K562 (cell line): ENCODE data around the gene SLC25A28. TPM values are rescaled to one million over a fixed set of nuclear protein-coding genes. Genes with fewer than 3 reads are reported as not detected.

Source experiments
- ATAC-seq: fragments of 200-7000 bp; cut with Tn5 transposase; 3 replicates; pipeline ENCODE4 v1.9.1; 2020; ENCODE audit warnings: moderate library complexity
- BruUV-seq: library from RNA; stranded (reverse); fragments of 400-500 nt; replicated peaks from 2 replicates; lab custom pipeline; 2021; lab: Mats Ljungman, UMichigan
- CTCF ChIA-PET: fragments of 300-600 bp; formaldehyde crosslinking; extraction: SDS; loops from one replicate; lab custom pipeline; 2021; ENCODE audit warnings: low intra/inter-chr PET ratio; lab: Yijun Ruan, JAX
- POLR2A ChIA-PET: fragments of 300-600, 350-650 bp; sonication (Branson Sonifier 250); formaldehyde crosslinking; extraction: SDS; loops from one replicate; lab custom pipeline; 2021; ENCODE audit warnings: antibody characterized with exemption, inconsistent platforms; lab: Yijun Ruan, JAX
- DNase-seq, 4 experiments: peaks; one replicate each; pipeline versions ENCODE4 v3.0.0 to v3.0.0-alpha.2; 2011 to 2018; ENCODE audit warnings: low spot score in 3 of 4, mixed read lengths in 3 of 4; ENCODE audit errors: extremely low read depth in 1 of 4
- FAIRE-seq: peaks from 2 replicates; lab custom pipeline; 2011; peaks lifted over from hg19 to GRCh38; lab: Jason Lieb, UNC
- H2AFZ ChIP-seq: 2 replicates; pipeline ENCODE4 v1.6.0; 2011; ENCODE audit warnings: low read depth, low read length, control low read depth, inconsistent platforms
- H3K27ac ChIP-seq: fragments of 200-600 bp; 3 replicates; pipeline ENCODE4 v1.8.0; 2011; ENCODE audit warnings: low read depth, mild to moderate bottlenecking, control low read depth, inconsistent platforms, low read length, moderate library complexity, mixed read lengths; ENCODE audit errors: extremely low read depth
- H3K27me3 ChIP-seq, 2 experiments: fragments of 300-600 bp in 1 of 2; 2 replicates in 1 of 2; 3 replicates in 1 of 2; pipeline versions ENCODE4 v1.6.0 to v1.8.0; 2011; ENCODE audit warnings: inconsistent platforms in 2 of 2, low read length in 2 of 2, mild to moderate bottlenecking in 1 of 2, mixed read lengths in 1 of 2, moderate library complexity in 1 of 2; ENCODE audit not compliant: control insufficient read depth in 2 of 2, insufficient read depth in 2 of 2
- H3K36me3 ChIP-seq: fragments of 300-600 bp; 3 replicates; pipeline ENCODE4 v1.8.0; 2011; ENCODE audit warnings: mild to moderate bottlenecking, low read length, inconsistent platforms; ENCODE audit not compliant: control insufficient read depth, insufficient read depth
- H3K4me1 ChIP-seq, 2 experiments: fragments of 200-600 bp in 1 of 2; replicated peaks in 1 of 2; 2 replicates in 1 of 2; 3 replicates in 1 of 2; pipeline versions ENCODE4 v1.5.1 to v1.8.0; 2011; ENCODE audit warnings: inconsistent platforms in 2 of 2, low read length in 2 of 2, mild to moderate bottlenecking in 1 of 2, mixed read lengths in 1 of 2, moderate library complexity in 1 of 2; ENCODE audit not compliant: control insufficient read depth in 2 of 2, insufficient read depth in 2 of 2
- H3K4me2 ChIP-seq: 2 replicates; pipeline ENCODE4 v1.6.1; 2011; ENCODE audit warnings: low read length, control low read depth, inconsistent platforms, mixed read lengths; ENCODE audit not compliant: insufficient read depth
- H3K4me3 ChIP-seq: fragments of 200-600 bp; sonication (generic), shearing (Covaris generic); 2 replicates; pipeline ENCODE4 v1.5.1; 2016; ENCODE audit warnings: control low read depth, inconsistent platforms
- H3K79me2 ChIP-seq: fragments of 200-600 bp; 3 replicates; pipeline ENCODE4 v1.8.0; 2011; ENCODE audit warnings: low read length, inconsistent platforms; ENCODE audit not compliant: control insufficient read depth, insufficient read depth
- H3K9ac ChIP-seq, 2 experiments: 2 replicates each; pipeline versions ENCODE4 v1.6.0 to v1.6.1; 2011; ENCODE audit warnings: low read depth in 2 of 2, low read length in 2 of 2, control low read depth in 1 of 2, inconsistent platforms in 1 of 2, mild to moderate bottlenecking in 1 of 2, mixed read lengths in 1 of 2; ENCODE audit not compliant: insufficient read depth in 1 of 2
- H3K9me1 ChIP-seq: one replicate; pipeline ENCODE4 v1.6.0; 2011; ENCODE audit warnings: inconsistent platforms, mild to moderate bottlenecking, low read length, moderate library complexity; ENCODE audit not compliant: control insufficient read depth, insufficient read depth
- H3K9me3 ChIP-seq: replicated peaks from 2 replicates; pipeline ENCODE4 v1.5.1; 2011; ENCODE audit warnings: low read depth, low read length, inconsistent platforms; ENCODE audit not compliant: control insufficient read depth, insufficient read depth
- H4K20me1 ChIP-seq: replicated peaks from 2 replicates; pipeline ENCODE4 v1.6.1; 2011; ENCODE audit warnings: low read length, inconsistent platforms, mixed read lengths; ENCODE audit not compliant: control insufficient read depth, insufficient read depth
- CCNT2 ChIP-seq: IDR thresholded peaks from 2 replicates; pipeline ENCODE4 v1.6.1; 2011; ENCODE audit warnings: borderline replicate concordance, low read depth, mild to moderate bottlenecking, moderate library complexity, mixed read lengths, low read length; ENCODE audit not compliant: insufficient read length; ENCODE audit errors: extremely low read depth
- CTCF ChIP-seq, 3 experiments: IDR thresholded peaks in 2 of 3; conservative IDR thresholded peaks in 1 of 3; 2 replicates each; pipeline ENCODE4 v1.5.1; 2011 to 2012; ENCODE audit warnings: low read length in 3 of 3, mild to moderate bottlenecking in 3 of 3, control low read depth in 2 of 3, improper control_type of control experiment in 1 of 3, inconsistent platforms in 1 of 3, low read depth in 1 of 3, mixed read lengths in 1 of 3, moderate library complexity in 1 of 3; ENCODE audit not compliant: insufficient read depth in 2 of 3
- MAFF ChIP-seq: IDR thresholded peaks from 2 replicates; pipeline ENCODE4 v1.6.1; 2012; ENCODE audit warnings: low read length, improper control_type of control experiment
- MAFK ChIP-seq: IDR thresholded peaks from 2 replicates; pipeline ENCODE4 v1.6.1; 2011; ENCODE audit warnings: low read length, improper control_type of control experiment
- NCOR1 ChIP-seq: fragments of 450-650 bp; IDR thresholded peaks from 2 replicates; pipeline ENCODE4 v1.6.1; 2016; ENCODE audit warnings: mild to moderate bottlenecking, moderate library complexity
- NFE2 ChIP-seq: IDR thresholded peaks from 2 replicates; pipeline ENCODE4 v1.6.1; 2014; ENCODE audit warnings: antibody characterized with exemption, low read depth
- RAD21 ChIP-seq, 2 experiments: fragments of 250-450 bp in 1 of 2; fragments of 450-650 bp in 1 of 2; sonication (Bioruptor Pico) in 1 of 2; formaldehyde crosslinking in 1 of 2; IDR thresholded peaks in 1 of 2; conservative IDR thresholded peaks in 1 of 2; 2 replicates each; pipeline versions ENCODE4 v1.4.0 to v1.8.0; 2020 to 2022; ENCODE audit warnings: mild to moderate bottlenecking in 2 of 2, moderate library complexity in 1 of 2
- SMC3 ChIP-seq: conservative IDR thresholded peaks from 2 replicates; pipeline ENCODE4 v1.6.1; 2011; ENCODE audit warnings: low read depth, low read length, improper control_type of control experiment; ENCODE audit not compliant: insufficient read depth
- TAF9B ChIP-seq: fragments of 450-650 bp; IDR thresholded peaks from 2 replicates; pipeline ENCODE4 v1.6.1; 2018; ENCODE audit warnings: mild to moderate bottlenecking; ENCODE audit not compliant: partially characterized antibody
- ZNF12 ChIP-seq: sonication (generic); formaldehyde crosslinking; IDR thresholded peaks from 2 replicates; pipeline ENCODE4 v1.4.0; 2020; ENCODE audit warnings: mild to moderate bottlenecking, missing genetic modification reagents
- ZNF316 ChIP-seq: fragments of 450-650 bp; IDR thresholded peaks from 2 replicates; pipeline ENCODE4 v1.6.1; 2016
- ZNF57 ChIP-seq: fragments of 450-650 bp; formaldehyde crosslinking; IDR thresholded peaks from 2 replicates; pipeline ENCODE4 v1.4.0; 2020; ENCODE audit warnings: mild to moderate bottlenecking, moderate library complexity
- WGBS: fragments of 100-300 bp; shearing (Covaris generic); methylation state at CpG from one replicate; pipeline ENCODE4 v1.1.6; 2016; ENCODE audit warnings: low coverage, mixed read lengths; ENCODE audit not compliant: insufficient coverage; ENCODE audit errors: missing lambda C conversion rate; 5-methylcytosine and 5-hydroxymethylcytosine counted together
- in situ Hi-C: fragments of 300-500 bp; cut with MboI; formaldehyde crosslinking; loops from 4 replicates; pipeline ENCODE4 v1.15.0; 2018; ENCODE audit warnings: inconsistent platforms, mixed read lengths
- intact Hi-C: fragments of 100-400 bp; cut with micrococcal nuclease; formaldehyde crosslinking; loops from 2 replicates; pipeline ENCODE4 v1.14.2; 2022
- polyA plus RNA-seq, 8 experiments: library from polyadenylated mRNA; depleted of rRNA in 4 of 8; stranded (reverse) in 5 of 8; unstranded in 3 of 8; fragments of >200 nt; fragmentation: Nextera tagmentation in 2 of 8; fragmentation: Illumina TruSeq in 1 of 8; extraction: Ambion mirVana in 2 of 8; extraction: Trizol in 1 of 8; gene quantifications; 2 replicates each; pipeline versions ENCODE4 v1.2.1 to v1.2.3, GENCODE V29; 2011 to 2014; ENCODE audit warnings: inconsistent platforms in 1 of 8, missing spikeins in 1 of 8
- total RNA-seq, 7 experiments: library from RNA; depleted of rRNA in 6 of 7; stranded (reverse); fragments of >200 nt in 6 of 7; fragmentation: Illumina TruSeq in 2 of 7; extraction: Trizol in 2 of 7; gene quantifications; 2 replicates each; pipeline versions ENCODE4 v1.2.1 to v1.2.3, GENCODE V29; 2011 to 2021; ENCODE audit warnings: low replicate concordance in 1 of 7
- TF ChIP-seq, protein P1 (sequence below), 2 experiments: fragments of 450-650 bp; formaldehyde crosslinking in 1 of 2; IDR thresholded peaks; 2 replicates each; pipeline versions ENCODE4 v1.4.0 to v1.6.1; 2014 to 2020; ENCODE audit warnings: mild to moderate bottlenecking in 2 of 2, borderline replicate concordance in 1 of 2, low read depth in 1 of 2

SLC25A28 gene
- total and polyA plus RNA-seq, 9 of the 15 experiments (the other 6 are each of a cell fraction or from before 2014, with no cell fraction given), result 6.2 to 32.3 (median 18.8) TPM

DNA sequence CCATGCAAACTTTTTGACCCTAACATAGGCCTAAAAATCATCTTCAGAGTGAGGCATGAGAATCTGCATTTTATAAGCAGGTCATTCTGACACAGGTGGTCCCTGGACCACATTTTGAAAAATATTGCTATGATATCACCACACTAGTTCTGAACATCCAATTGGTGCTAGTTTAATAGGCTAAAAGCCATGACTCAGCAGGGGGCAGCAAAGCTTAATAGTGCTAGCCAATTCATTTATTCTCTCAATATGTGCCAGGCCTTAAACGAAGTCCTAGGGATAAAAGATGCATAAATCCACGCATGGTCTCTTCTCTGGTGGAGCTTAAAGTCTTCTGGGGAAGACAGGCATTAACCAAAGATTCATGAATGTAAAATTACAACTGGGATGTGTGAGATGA, 10.2 kb upstream of the SLC25A28 start:
- DNase-seq, result peak in 1 of 4 experiments; percentile 39
- WGBS, result 32% methylated on average over 2 of the region's 2 CpGs
- POLR2A ChIA-PET, result no interaction called here
- TF ChIP-seq NCOR1 (no peak), ZNF316 (peak; percentile 86), ZNF57 (no peak), MAFK (peak; percentile 34; the same call in 1 of the 2 replicates), MAFF (peak; percentile 54), RAD21 (CRISPR knock-in tag; conservative IDR thresholded peaks at IDR 0.05 in 1 of 2, IDR thresholded peaks at IDR 0.05 in 1 of 2) (peak; percentile 65 to 72), TAF9B (no peak), SMC3 (peak; percentile 37; the same call in 1 of the 2 replicates), NFE2 (peak; percentile 39; the same call in 1 of the 2 replicates), CTCF (IDR thresholded peaks at IDR 0.05 in 2 of 3, conservative IDR thresholded peaks at IDR 0.05 in 1 of 3; ENCODE audit: insufficient read depth in 2 of 3, low read depth in 1 of 3, low read length in 3 of 3) (peak; percentile 21 to 64 (median 23); a peak in 3 of 6 replicates), CCNT2 (no peak), ZNF12 (CRISPR knock-in tag) (no peak)
- TF ChIP-seq, protein P1, sequence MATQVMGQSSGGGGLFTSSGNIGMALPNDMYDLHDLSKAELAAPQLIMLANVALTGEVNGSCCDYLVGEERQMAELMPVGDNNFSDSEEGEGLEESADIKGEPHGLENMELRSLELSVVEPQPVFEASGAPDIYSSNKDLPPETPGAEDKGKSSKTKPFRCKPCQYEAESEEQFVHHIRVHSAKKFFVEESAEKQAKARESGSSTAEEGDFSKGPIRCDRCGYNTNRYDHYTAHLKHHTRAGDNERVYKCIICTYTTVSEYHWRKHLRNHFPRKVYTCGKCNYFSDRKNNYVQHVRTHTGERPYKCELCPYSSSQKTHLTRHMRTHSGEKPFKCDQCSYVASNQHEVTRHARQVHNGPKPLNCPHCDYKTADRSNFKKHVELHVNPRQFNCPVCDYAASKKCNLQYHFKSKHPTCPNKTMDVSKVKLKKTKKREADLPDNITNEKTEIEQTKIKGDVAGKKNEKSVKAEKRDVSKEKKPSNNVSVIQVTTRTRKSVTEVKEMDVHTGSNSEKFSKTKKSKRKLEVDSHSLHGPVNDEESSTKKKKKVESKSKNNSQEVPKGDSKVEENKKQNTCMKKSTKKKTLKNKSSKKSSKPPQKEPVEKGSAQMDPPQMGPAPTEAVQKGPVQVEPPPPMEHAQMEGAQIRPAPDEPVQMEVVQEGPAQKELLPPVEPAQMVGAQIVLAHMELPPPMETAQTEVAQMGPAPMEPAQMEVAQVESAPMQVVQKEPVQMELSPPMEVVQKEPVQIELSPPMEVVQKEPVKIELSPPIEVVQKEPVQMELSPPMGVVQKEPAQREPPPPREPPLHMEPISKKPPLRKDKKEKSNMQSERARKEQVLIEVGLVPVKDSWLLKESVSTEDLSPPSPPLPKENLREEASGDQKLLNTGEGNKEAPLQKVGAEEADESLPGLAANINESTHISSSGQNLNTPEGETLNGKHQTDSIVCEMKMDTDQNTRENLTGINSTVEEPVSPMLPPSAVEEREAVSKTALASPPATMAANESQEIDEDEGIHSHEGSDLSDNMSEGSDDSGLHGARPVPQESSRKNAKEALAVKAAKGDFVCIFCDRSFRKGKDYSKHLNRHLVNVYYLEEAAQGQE (IDR thresholded peaks at IDR 0.05; ENCODE audit: borderline replicate concordance), result peak; percentile 64; the same call in 1 of the 2 replicates
- TF ChIP-seq, protein P1 (CRISPR knock-in tag; IDR thresholded peaks at IDR 0.05; ENCODE audit: low read depth), result no peak

More for the DNA sequence above, 10.2 kb upstream of the SLC25A28 start:
- Histone ChIP-seq H3K4me2 (no peak overlapping the region), H3K9me1 (no peaks in the 10 kb centered on the region), H3K9me3 (no peaks in the 10 kb centered on the region), H3K27ac (no peak overlapping the region), H4K20me1 (no peaks in the 10 kb centered on the region), H3K9ac (no peak overlapping the region), H3K4me1 (no peaks in the 10 kb centered on the region), H3K27me3 (no peaks in the 10 kb centered on the region; a peak in 1 of 5 replicates), H3K4me3 (no peak overlapping the region), H2AFZ (no peak overlapping the region; the same call in 1 of the 2 replicates), H3K79me2 (no peaks in the 10 kb centered on the region), H3K36me3 (no peaks in the 10 kb centered on the region)
- CTCF ChIA-PET, result interaction anchor here (0.7 kb wide), 1 partner anchor 81 kb away, joined by 3 read pairs; no protein-coding TSS in a partner anchor
- FAIRE-seq (peak; percentile 29), ATAC-seq (peak; percentile 68)
- intact Hi-C loops (loop anchor here (1.0 kb wide), 1 partner anchor 81 kb away; no protein-coding TSS in a partner anchor), in situ Hi-C loops (no loop called here)
- BruUV-seq, result no TSS peak
